ENCODE data around the gene IL4R. TPM values are rescaled to one million over a fixed set of nuclear protein-coding genes. Genes with fewer than 3 reads are reported as not detected.
A peak's percentile ranks its signal among the peaks of the same experiment; 100 is the strongest.

Gene IL4R
- total and polyA plus RNA-seq, 2 of the 13 experiments (the other 11 are each of a cell fraction or from before 2014, with no cell fraction given), result 15.9 to 49.6 TPM

- no peak for TF ChIP-seq ETS1 (CRISPR knock-in tag; IDR thresholded peaks at IDR 0.05)
- no peak for TF ChIP-seq ZNF839 (CRISPR knock-in tag; IDR thresholded peaks at IDR 0.05; ENCODE audit: borderline replicate concordance)
- no peak for TF ChIP-seq ZFAT (CRISPR knock-in tag; conservative IDR thresholded peaks at IDR 0.05)
- peak; percentile 64; the same call in 1 of the 2 replicates for TF ChIP-seq ARNTL (CRISPR knock-in tag; IDR thresholded peaks at IDR 0.05)
- 0 out of 2 replicates have a peak, but pooled peaks have one; percentile 37 for TF ChIP-seq NR2F6 (IDR thresholded peaks at IDR 0.05)
- peak; percentile 59; the same call in 1 of the 2 replicates for TF ChIP-seq NR2F6 (CRISPR knock-in tag; IDR thresholded peaks at IDR 0.05)
- TF ChIP-seq PRDM10 (CRISPR knock-in tag; IDR thresholded peaks at IDR 0.05; ENCODE audit: low read depth), result peak; percentile 46; the same call in 1 of the 2 replicates
- TF ChIP-seq PAX8 (CRISPR knock-in tag; IDR thresholded peaks at IDR 0.05; ENCODE audit: borderline replicate concordance), result no peak
- peak; percentile 77 for TF ChIP-seq ELF1 (CRISPR knock-in tag; IDR thresholded peaks at IDR 0.05)
- no peak for TF ChIP-seq TEAD2 (CRISPR knock-in tag; IDR thresholded peaks at IDR 0.05)
- peak; percentile 36; the same call in 1 of the 2 replicates for TF ChIP-seq NCOA2 (CRISPR knock-in tag; IDR thresholded peaks at IDR 0.05)
- TF ChIP-seq NONO (IDR thresholded peaks at IDR 0.05), result no peak
- no peak for TF ChIP-seq NONO (CRISPR knock-in tag; conservative IDR thresholded peaks at IDR 0.05)
- TF ChIP-seq ZNF414 (CRISPR knock-in tag; IDR thresholded peaks at IDR 0.05), result 0 out of 2 replicates have a peak, but pooled peaks have one; percentile 31
- TF ChIP-seq THAP9 (CRISPR knock-in tag; IDR thresholded peaks at IDR 0.05; ENCODE audit: borderline replicate concordance), result peak; percentile 47; the same call in 1 of the 2 replicates
- TF ChIP-seq ARID5B (CRISPR knock-in tag; IDR thresholded peaks at IDR 0.05), result peak; percentile 82
These were observed 9.3 kb downstream of the IL4R start (continued) for GRCh38 chr16:27322858-27323780.

Measured in HepG2 (cell line).